ENCODE measurements around the gene ATP2A2. TPM values are rescaled to one million over a fixed set of nuclear protein-coding genes. Genes with fewer than 3 reads are reported as not detected.

Gene ATP2A2
- total and polyA plus RNA-seq, 2 donors (not counting 1 experiment from before 2014, with no cell fraction given), result 35.3 to 68.2 TPM

GRCh38 chr12:110379197-110379596, 98.2 kb downstream of the ATP2A2 start:
- ChIA-PET CTCF (interaction anchor here (1.1 kb wide), 1 partner anchor 52 kb away, joined by 4 read pairs; no protein-coding TSS in a partner anchor), POLR2A (interaction anchor here (0.7 kb wide), 1 partner anchor 21 kb away, joined by 5 read pairs; no protein-coding TSS in a partner anchor)
- intact Hi-C loops (cut with micrococcal nuclease), result no loop called here
- Histone ChIP-seq H3K9me3 (ENCODE audit: control extremely low read depth in 1 of 3, control insufficient read depth in 2 of 3, insufficient read depth in 1 of 3, low read length in 2 of 3) (no peaks in the 10 kb centered on the region), H4K20me1 (ENCODE audit: control insufficient read depth, insufficient read depth, low read length, poor library complexity, severe bottlenecking) (no peaks in the 10 kb centered on the region), H3K4me1 (ENCODE audit: control insufficient read depth in 2 of 2, insufficient read depth in 2 of 2, low read length in 2 of 2) (no peaks in the 10 kb centered on the region), H3K27ac (ENCODE audit: low read length in 2 of 2) (no peak overlapping the region), H2AFZ (ENCODE audit: insufficient read depth, low read depth, low read length, poor library complexity, severe bottlenecking) (no peak overlapping the region), H3K9ac (ENCODE audit: low read length) (no peak overlapping the region), H3K79me2 (ENCODE audit: control insufficient read depth, insufficient read depth, low read length) (no peaks in the 10 kb centered on the region), H3K4me3 (ENCODE audit: control extremely low read depth in 1 of 5, extremely low read depth in 1 of 5, insufficient read depth in 1 of 5, low read depth in 2 of 5, low read length in 4 of 5) (no peak overlapping the region), H3K27me3 (replicated peaks in 1 of 4; ENCODE audit: control extremely low read depth in 1 of 4, control insufficient read depth in 3 of 4, insufficient read depth in 4 of 4, low read length in 3 of 4) (no peaks in the 10 kb centered on the region), H3K36me3 (replicated peaks in 1 of 2; ENCODE audit: control extremely low read depth in 1 of 2, control insufficient read depth in 1 of 2, extremely low read depth in 1 of 2, insufficient read depth in 2 of 2, low read length in 1 of 2) (peaks cover 16 to 64% of the 10 kb centered on the region in 2 experiments), H3K4me2 (replicated peaks; ENCODE audit: low read depth, low read length, poor library complexity, severe bottlenecking) (no peak overlapping the region)
- DNase-seq (no peak), ATAC-seq (ENCODE audit: low read depth) (no peak)
- WGBS (ENCODE audit: insufficient coverage), result 100% methylated on average over 2 of the region's 3 CpGs
- no peak overlapping the region for H3K27ac Mint-ChIP-seq
- no peaks in the 10 kb centered on the region for H3K27me3 Mint-ChIP-seq
- no peak for TF ChIP-seq EZH2 (IDR thresholded peaks at IDR 0.05; ENCODE audit: borderline replicate concordance, insufficient read depth, low read depth, low read length, poor library complexity, severe bottlenecking)
- TF ChIP-seq, protein P1, sequence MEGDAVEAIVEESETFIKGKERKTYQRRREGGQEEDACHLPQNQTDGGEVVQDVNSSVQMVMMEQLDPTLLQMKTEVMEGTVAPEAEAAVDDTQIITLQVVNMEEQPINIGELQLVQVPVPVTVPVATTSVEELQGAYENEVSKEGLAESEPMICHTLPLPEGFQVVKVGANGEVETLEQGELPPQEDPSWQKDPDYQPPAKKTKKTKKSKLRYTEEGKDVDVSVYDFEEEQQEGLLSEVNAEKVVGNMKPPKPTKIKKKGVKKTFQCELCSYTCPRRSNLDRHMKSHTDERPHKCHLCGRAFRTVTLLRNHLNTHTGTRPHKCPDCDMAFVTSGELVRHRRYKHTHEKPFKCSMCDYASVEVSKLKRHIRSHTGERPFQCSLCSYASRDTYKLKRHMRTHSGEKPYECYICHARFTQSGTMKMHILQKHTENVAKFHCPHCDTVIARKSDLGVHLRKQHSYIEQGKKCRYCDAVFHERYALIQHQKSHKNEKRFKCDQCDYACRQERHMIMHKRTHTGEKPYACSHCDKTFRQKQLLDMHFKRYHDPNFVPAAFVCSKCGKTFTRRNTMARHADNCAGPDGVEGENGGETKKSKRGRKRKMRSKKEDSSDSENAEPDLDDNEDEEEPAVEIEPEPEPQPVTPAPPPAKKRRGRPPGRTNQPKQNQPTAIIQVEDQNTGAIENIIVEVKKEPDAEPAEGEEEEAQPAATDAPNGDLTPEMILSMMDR (IDR thresholded peaks at IDR 0.05), result no peak
- peaks cover 1% of the 10 kb centered on the region for H3K4me1 Mint-ChIP-seq
- no peak overlapping the region for H3K4me3 Mint-ChIP-seq
- no peaks in the 10 kb centered on the region for H3K9me3 Mint-ChIP-seq (ENCODE audit: insufficient read depth)

- no peak overlapping the region for H3K9ac ChIP-seq (ENCODE audit: low read length)
- intact Hi-C loops (cut with micrococcal nuclease), result no loop called here
- H3K4me3 Mint-ChIP-seq, result no peak overlapping the region
- H3K4me1 Mint-ChIP-seq, result peaks cover 3% of the 10 kb centered on the region
- H3K4me2 ChIP-seq (replicated peaks; ENCODE audit: low read depth, low read length, poor library complexity, severe bottlenecking), result no peak overlapping the region
- CTCF ChIA-PET, result interaction anchor here (1.1 kb wide), 1 partner anchor 52 kb away, joined by 4 read pairs; no protein-coding TSS in a partner anchor
- DNase-seq (no peak), ATAC-seq (ENCODE audit: low read depth) (no peak)
- no peak overlapping the region for H3K27ac ChIP-seq (ENCODE audit: low read length in 2 of 2)
- POLR2A ChIA-PET, result no interaction called here
- H3K27ac Mint-ChIP-seq, result no peak overlapping the region
- no peaks in the 10 kb centered on the region for H3K79me2 ChIP-seq (ENCODE audit: control insufficient read depth, insufficient read depth, low read length)
- H4K20me1 ChIP-seq (ENCODE audit: control insufficient read depth, insufficient read depth, low read length, poor library complexity, severe bottlenecking), result no peaks in the 10 kb centered on the region
- no peak overlapping the region for H2AFZ ChIP-seq (ENCODE audit: insufficient read depth, low read depth, low read length, poor library complexity, severe bottlenecking)
- no peaks in the 10 kb centered on the region for H3K27me3 ChIP-seq (replicated peaks in 1 of 4; ENCODE audit: control extremely low read depth in 1 of 4, control insufficient read depth in 3 of 4, insufficient read depth in 4 of 4, low read length in 3 of 4)
- 83% methylated on average over 2 of the region's 2 CpGs for WGBS (ENCODE audit: insufficient coverage)
- H3K27me3 Mint-ChIP-seq, result no peaks in the 10 kb centered on the region
- TF ChIP-seq, protein P1 (IDR thresholded peaks at IDR 0.05), result no peak
- no peak for TF ChIP-seq EZH2 (IDR thresholded peaks at IDR 0.05; ENCODE audit: borderline replicate concordance, insufficient read depth, low read depth, low read length, poor library complexity, severe bottlenecking)
- H3K36me3 ChIP-seq (replicated peaks in 1 of 2; ENCODE audit: control extremely low read depth in 1 of 2, control insufficient read depth in 1 of 2, extremely low read depth in 1 of 2, insufficient read depth in 2 of 2, low read length in 1 of 2), result peaks cover 16 to 61% of the 10 kb centered on the region in 2 experiments
- no peaks in the 10 kb centered on the region for H3K9me3 Mint-ChIP-seq (ENCODE audit: insufficient read depth)
- H3K4me1 ChIP-seq (ENCODE audit: control insufficient read depth in 2 of 2, insufficient read depth in 2 of 2, low read length in 2 of 2), result no peaks in the 10 kb centered on the region
- no peak overlapping the region for H3K4me3 ChIP-seq (ENCODE audit: control extremely low read depth in 1 of 5, extremely low read depth in 1 of 5, insufficient read depth in 1 of 5, low read depth in 2 of 5, low read length in 4 of 5)
- H3K9me3 ChIP-seq (ENCODE audit: control extremely low read depth in 1 of 3, control insufficient read depth in 2 of 3, insufficient read depth in 1 of 3, low read length in 2 of 3), result no peaks in the 10 kb centered on the region
Measured at GRCh38 chr12:110379631-110380030, 98.6 kb downstream of the ATP2A2 start.

All from B cell (primary cell).